Gastroesophageal sphincter (tissue), 3 donors: ENCODE data around the gene GADD45GIP1.

Source experiments
- CTCF ChIP-seq, 4 experiments: fragments of 200-600 bp in 2 of 4; fragments of 450-650 bp in 2 of 4; sonication (generic) in 1 of 4; IDR thresholded peaks; one replicate each; pipeline ENCODE4 v1.5.1; 2017 to 2019; ENCODE audit warnings: antibody characterized with exemption in 4 of 4, mild to moderate bottlenecking in 2 of 4, moderate library complexity in 2 of 4
- EP300 ChIP-seq: sonication (generic); formaldehyde crosslinking; IDR thresholded peaks from one replicate; pipeline ENCODE4 v1.6.1; 2017; ENCODE audit warnings: antibody characterized with exemption, mild to moderate bottlenecking
- POLR2A ChIP-seq, 2 donors: fragments of 450-650 bp; IDR thresholded peaks; one replicate each; pipeline ENCODE4 v1.6.1; 2017; ENCODE audit warnings: antibody characterized with exemption in 2 of 2, mild to moderate bottlenecking in 2 of 2, moderate library complexity in 1 of 2
- POLR2AphosphoS5 ChIP-seq: sonication (generic); formaldehyde crosslinking; IDR thresholded peaks from one replicate; pipeline ENCODE4 v1.6.1; 2017; ENCODE audit warnings: antibody characterized with exemption

DNA sequence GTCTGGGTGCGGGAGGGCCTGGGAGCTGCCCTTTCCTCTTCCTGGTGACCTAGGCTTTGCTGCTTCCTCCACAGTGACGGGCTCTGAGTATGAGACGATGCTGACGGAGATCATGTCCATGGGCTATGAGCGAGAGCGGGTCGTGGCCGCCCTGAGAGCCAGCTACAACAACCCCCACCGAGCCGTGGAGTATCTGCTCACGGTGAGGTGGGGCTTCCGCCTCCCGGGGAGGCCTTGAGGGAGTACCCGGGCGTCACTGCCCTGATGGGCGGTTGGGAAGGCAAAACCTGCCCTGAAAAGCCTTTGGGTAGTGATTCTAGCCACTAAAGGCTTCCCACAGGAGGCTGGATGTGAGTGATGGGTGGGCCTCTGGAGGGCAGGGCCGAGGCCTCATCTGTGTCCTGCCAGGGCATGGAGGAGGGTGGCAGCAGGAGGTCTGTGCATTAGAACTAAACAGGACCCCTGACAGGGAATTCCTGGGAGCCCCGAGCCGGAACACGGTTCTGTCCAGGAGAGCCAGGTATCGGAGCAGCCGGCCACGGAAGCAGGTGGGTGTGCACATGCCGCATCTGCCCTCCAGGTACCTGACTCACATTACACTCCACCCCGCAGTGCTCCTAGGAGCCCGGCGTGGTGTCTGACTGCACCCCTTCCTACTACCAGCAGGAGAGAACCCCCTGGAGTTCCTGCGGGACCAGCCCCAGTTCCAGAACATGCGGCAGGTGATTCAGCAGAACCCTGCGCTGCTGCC, 8.2 kb downstream of the GADD45GIP1 start:
- TF ChIP-seq CTCF (IDR thresholded peaks at IDR 0.05), result no peak
- no peak for TF ChIP-seq POLR2AphosphoS5
- TF ChIP-seq POLR2A (IDR thresholded peaks at IDR 0.05), result no peak
- no peak for TF ChIP-seq EP300
